DND-41 (cell line): Measurements from ENCODE around the gene FRG2B.

Experiments
- EZH2 ChIP-seq: IDR thresholded peaks from 3 replicates; pipeline ENCODE4 v1.6.1; 2012; ENCODE audit warnings: borderline replicate concordance, low read depth, mild to moderate bottlenecking, moderate library complexity, low read length, inconsistent platforms; ENCODE audit not compliant: severe bottlenecking
- TF ChIP-seq, protein P1 (sequence below): IDR thresholded peaks from 2 replicates; pipeline ENCODE4 v1.5.1; 2012; ENCODE audit warnings: borderline replicate concordance, low read length, moderate library complexity, mild to moderate bottlenecking; ENCODE audit not compliant: poor library complexity, severe bottlenecking; ENCODE audit errors: extremely low read depth

- TF ChIP-seq, protein P1, sequence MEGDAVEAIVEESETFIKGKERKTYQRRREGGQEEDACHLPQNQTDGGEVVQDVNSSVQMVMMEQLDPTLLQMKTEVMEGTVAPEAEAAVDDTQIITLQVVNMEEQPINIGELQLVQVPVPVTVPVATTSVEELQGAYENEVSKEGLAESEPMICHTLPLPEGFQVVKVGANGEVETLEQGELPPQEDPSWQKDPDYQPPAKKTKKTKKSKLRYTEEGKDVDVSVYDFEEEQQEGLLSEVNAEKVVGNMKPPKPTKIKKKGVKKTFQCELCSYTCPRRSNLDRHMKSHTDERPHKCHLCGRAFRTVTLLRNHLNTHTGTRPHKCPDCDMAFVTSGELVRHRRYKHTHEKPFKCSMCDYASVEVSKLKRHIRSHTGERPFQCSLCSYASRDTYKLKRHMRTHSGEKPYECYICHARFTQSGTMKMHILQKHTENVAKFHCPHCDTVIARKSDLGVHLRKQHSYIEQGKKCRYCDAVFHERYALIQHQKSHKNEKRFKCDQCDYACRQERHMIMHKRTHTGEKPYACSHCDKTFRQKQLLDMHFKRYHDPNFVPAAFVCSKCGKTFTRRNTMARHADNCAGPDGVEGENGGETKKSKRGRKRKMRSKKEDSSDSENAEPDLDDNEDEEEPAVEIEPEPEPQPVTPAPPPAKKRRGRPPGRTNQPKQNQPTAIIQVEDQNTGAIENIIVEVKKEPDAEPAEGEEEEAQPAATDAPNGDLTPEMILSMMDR, result no peak
- no peak for TF ChIP-seq EZH2
Observed at GRCh38 chr10:133613699-133614098, 12.9 kb downstream of the FRG2B start.
